Endothelial cell of hepatic sinusoid (primary cell): ENCODE data around the gene BTBD2.
"Not testable (repeated sequence)": the region's sequence is repeated elsewhere in the genome, so short reads cannot be mapped to it uniquely, and the experiment has no call there.

Experiments
- in situ Hi-C: cut with HindIII; loops from 2 replicates; pipeline ENCODE4 v1.10.0; 2017; ENCODE audit warnings: low sequenced_read_pairs

The BTBD2 gene

GRCh38 chr19:2041683-2042484, 26.4 kb upstream of the BTBD2 start:
- in situ Hi-C loops = no loop called here

GRCh38 chr19:2041433-2041682, 25.8 kb upstream of the BTBD2 start:
- in situ Hi-C loops = no loop called here

GRCh38 chr19:2040647-2041432, 25.3 kb upstream of the BTBD2 start:
- in situ Hi-C loops = no loop called here

- in situ Hi-C loops = no loop called here
These were observed 24.6 kb upstream of the BTBD2 start for GRCh38 chr19:2039959-2040646.

- in situ Hi-C loops = no loop called here
These were observed 23.8 kb upstream of the BTBD2 start for GRCh38 chr19:2039089-2039958.

- in situ Hi-C loops = no loop called here
These were observed 23.0 kb upstream of the BTBD2 start for GRCh38 chr19:2038284-2039088.

- in situ Hi-C loops = no loop called here
These were observed 22.2 kb upstream of the BTBD2 start for GRCh38 chr19:2037651-2038255.

- in situ Hi-C loops = no loop called here
These were observed 20.9 kb upstream of the BTBD2 start for GRCh38 chr19:2036424-2036823.

- in situ Hi-C loops = no loop called here
These were observed 20.1 kb upstream of the BTBD2 start for GRCh38 chr19:2035590-2035991.

GRCh38 chr19:2034729-2035589, 19.4 kb upstream of the BTBD2 start:
- in situ Hi-C loops = no loop called here

GRCh38 chr19:2034253-2034652, 18.7 kb upstream of the BTBD2 start:
- in situ Hi-C loops = not testable (repeated sequence)

GRCh38 chr19:2033825-2034159, 18.3 kb upstream of the BTBD2 start:
- in situ Hi-C loops = no loop called here

- in situ Hi-C loops = no loop called here
These were observed 17.8 kb upstream of the BTBD2 start for GRCh38 chr19:2033115-2033824.

- in situ Hi-C loops = no loop called here
These were observed 16.9 kb upstream of the BTBD2 start for GRCh38 chr19:2032296-2032941.

- in situ Hi-C loops = no loop called here
These were observed 11.8 kb upstream of the BTBD2 start for GRCh38 chr19:2027361-2027760.

- in situ Hi-C loops = no loop called here
These were observed 11.3 kb upstream of the BTBD2 start for GRCh38 chr19:2026770-2027169.

- in situ Hi-C loops = no loop called here
These were observed 6.8 kb upstream of the BTBD2 start for GRCh38 chr19:2022289-2022688.
